ENCODE results near the gene PIK3C2G. TPM values are rescaled to one million over a fixed set of nuclear protein-coding genes. Genes with fewer than 3 reads are reported as not detected.

Gene PIK3C2G
- total and polyA plus RNA-seq, 2 experiments from 2014 or later = not detected

DNA sequence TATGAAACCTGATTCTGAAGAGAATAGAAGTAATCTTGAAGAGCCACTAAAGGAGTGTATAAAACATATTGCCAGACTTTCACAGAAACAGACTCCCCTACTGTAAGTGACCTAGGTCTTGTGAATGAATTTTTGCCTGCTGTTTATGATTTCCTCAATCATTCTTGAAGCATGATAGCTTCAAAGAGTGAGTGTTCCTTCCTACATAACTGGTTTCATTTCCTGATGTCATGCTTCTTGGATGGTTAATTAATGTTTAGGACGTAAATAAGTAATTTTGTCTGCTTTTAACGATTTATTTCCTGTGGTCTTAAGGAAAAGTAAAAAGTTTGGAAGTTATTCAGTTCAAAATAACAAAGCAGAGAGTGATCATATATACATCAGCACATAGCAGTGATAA, 129.8 kb downstream of the PIK3C2G start:
- Histone ChIP-seq H2AFZ (peak overlapping the region; percentile 43; the same call in 1 of the 2 replicates), H3K79me2 (ENCODE audit: insufficient read depth) (no peaks in the 10 kb centered on the region), H3K27ac (no peak overlapping the region), H3K9me2 (ENCODE audit: insufficient read depth) (no peaks in the 10 kb centered on the region), H3F3A (ENCODE audit: insufficient read depth) (no peaks in the 10 kb centered on the region), H3K9me3 (ENCODE audit: low read depth) (no peaks in the 10 kb centered on the region), H3K4me3 (no peak overlapping the region), H3K4me1 (ENCODE audit: insufficient read depth) (peaks cover 5% of the 10 kb centered on the region; the same call in 1 of the 2 replicates), H3K4me2 (ENCODE audit: unreplicated experiment) (no peak overlapping the region), H3K27me3 (replicated peaks; ENCODE audit: insufficient read depth) (no peaks in the 10 kb centered on the region), H3K9ac (no peak overlapping the region), H3K36me3 (ENCODE audit: low read depth) (no peaks in the 10 kb centered on the region), H4K20me1 (ENCODE audit: insufficient read depth) (no peaks in the 10 kb centered on the region)
- in situ Hi-C loops (cut with MboI) = no loop called here
- 22 to 24% methylated on average over 2 of the region's 2 CpGs for WGBS, 2 experiments (ENCODE audit: low coverage in 1 of 2, low lambda C conversion rate in 2 of 2, missing lambda C conversion rate in 2 of 2)
- TF ChIP-seq EZH2phosphoT487 (IDR thresholded peaks at IDR 0.05; ENCODE audit: insufficient read depth, low read depth) = no peak
- DNase-seq = no peak

GRCh38 chr12:18394742-18395141, 133.4 kb downstream of the PIK3C2G start:
- Histone ChIP-seq H2AFZ (no peak overlapping the region), H3K27ac (no peak overlapping the region), H3K27me3 (replicated peaks; ENCODE audit: insufficient read depth) (no peaks in the 10 kb centered on the region), H4K20me1 (ENCODE audit: insufficient read depth) (no peaks in the 10 kb centered on the region), H3F3A (ENCODE audit: insufficient read depth) (no peaks in the 10 kb centered on the region), H3K4me3 (no peak overlapping the region), H3K9me2 (ENCODE audit: insufficient read depth) (no peaks in the 10 kb centered on the region), H3K4me1 (ENCODE audit: insufficient read depth) (peaks cover 5% of the 10 kb centered on the region; the same call in 1 of the 2 replicates), H3K9ac (no peak overlapping the region), H3K9me3 (ENCODE audit: low read depth) (no peaks in the 10 kb centered on the region), H3K79me2 (ENCODE audit: insufficient read depth) (no peaks in the 10 kb centered on the region), H3K4me2 (ENCODE audit: unreplicated experiment) (no peak overlapping the region), H3K36me3 (ENCODE audit: low read depth) (no peaks in the 10 kb centered on the region)
- DNase-seq = no peak
- WGBS, 2 experiments (ENCODE audit: low coverage in 1 of 2, low lambda C conversion rate in 2 of 2, missing lambda C conversion rate in 2 of 2) = 94 to 100% methylated on average over 1 of the region's 1 CpG
- in situ Hi-C loops (cut with MboI) = no loop called here
- TF ChIP-seq EZH2 (IDR thresholded peaks at IDR 0.05; ENCODE audit: insufficient read depth, poor library complexity, severe bottlenecking) (no peak), EZH2phosphoT487 (IDR thresholded peaks at IDR 0.05; ENCODE audit: insufficient read depth, low read depth) (no peak)

GRCh38 chr12:18400186-18400585, 138.9 kb downstream of the PIK3C2G start:
- in situ Hi-C loops (cut with MboI) = no loop called here
- TF ChIP-seq EZH2phosphoT487 (IDR thresholded peaks at IDR 0.05; ENCODE audit: insufficient read depth, low read depth) = no peak
- no peak for TF ChIP-seq EZH2 (IDR thresholded peaks at IDR 0.05; ENCODE audit: insufficient read depth, poor library complexity, severe bottlenecking)
- Histone ChIP-seq H3K9ac (no peak overlapping the region), H3K4me2 (ENCODE audit: unreplicated experiment) (no peak overlapping the region), H3K36me3 (ENCODE audit: low read depth) (no peaks in the 10 kb centered on the region), H2AFZ (no peak overlapping the region), H3F3A (ENCODE audit: insufficient read depth) (no peaks in the 10 kb centered on the region), H3K4me1 (ENCODE audit: insufficient read depth) (no peaks in the 10 kb centered on the region), H3K27ac (no peak overlapping the region), H3K79me2 (ENCODE audit: insufficient read depth) (no peaks in the 10 kb centered on the region), H3K27me3 (replicated peaks; ENCODE audit: insufficient read depth) (no peaks in the 10 kb centered on the region), H3K9me2 (ENCODE audit: insufficient read depth) (no peaks in the 10 kb centered on the region), H3K9me3 (ENCODE audit: low read depth) (no peaks in the 10 kb centered on the region), H4K20me1 (ENCODE audit: insufficient read depth) (no peaks in the 10 kb centered on the region), H3K4me3 (no peak overlapping the region)
- 97 to 100% methylated on average over 1 of the region's 1 CpG for WGBS, 2 experiments (ENCODE audit: low coverage in 1 of 2, low lambda C conversion rate in 2 of 2, missing lambda C conversion rate in 2 of 2)
- DNase-seq = no peak

GRCh38 chr12:18402872-18403611, 141.7 kb downstream of the PIK3C2G start:
- no peak overlapping the region for H3K27ac ChIP-seq
- H2AFZ ChIP-seq = no peak overlapping the region; the same call in 1 of the 2 replicates
- no peaks in the 10 kb centered on the region for H3K27me3 ChIP-seq (replicated peaks; ENCODE audit: insufficient read depth)
- H3F3A ChIP-seq (ENCODE audit: insufficient read depth) = no peaks in the 10 kb centered on the region
- H3K4me1 ChIP-seq (ENCODE audit: insufficient read depth) = no peaks in the 10 kb centered on the region
- no peaks in the 10 kb centered on the region for H3K9me3 ChIP-seq (ENCODE audit: low read depth)
- no peaks in the 10 kb centered on the region for H3K36me3 ChIP-seq (ENCODE audit: low read depth)
- no peak overlapping the region for H3K4me2 ChIP-seq (ENCODE audit: unreplicated experiment)
- no peak overlapping the region for H3K9ac ChIP-seq
- in situ Hi-C loops (cut with MboI) = no loop called here
- TF ChIP-seq EZH2 (IDR thresholded peaks at IDR 0.05; ENCODE audit: insufficient read depth, poor library complexity, severe bottlenecking) (no peak), EZH2phosphoT487 (IDR thresholded peaks at IDR 0.05; ENCODE audit: insufficient read depth, low read depth) (no peak)
- peak; percentile 8 for DNase-seq
- no peaks in the 10 kb centered on the region for H3K9me2 ChIP-seq (ENCODE audit: insufficient read depth)
- 47 to 51% methylated on average over 3 of the region's 3 CpGs for WGBS, 2 experiments (ENCODE audit: low coverage in 1 of 2, low lambda C conversion rate in 2 of 2, missing lambda C conversion rate in 2 of 2)
- H4K20me1 ChIP-seq (ENCODE audit: insufficient read depth) = no peaks in the 10 kb centered on the region
- H3K4me3 ChIP-seq = no peak overlapping the region
- H3K79me2 ChIP-seq (ENCODE audit: insufficient read depth) = no peaks in the 10 kb centered on the region
